Measurements from ENCODE around the gene EBNA1BP2. TPM values are rescaled to one million over a fixed set of nuclear protein-coding genes. Genes with fewer than 3 reads are reported as not detected.

Gene EBNA1BP2
- total RNA-seq, 4 donors from 2014 or later = 41.7 to 60.9 (median 51.7) TPM

DNA sequence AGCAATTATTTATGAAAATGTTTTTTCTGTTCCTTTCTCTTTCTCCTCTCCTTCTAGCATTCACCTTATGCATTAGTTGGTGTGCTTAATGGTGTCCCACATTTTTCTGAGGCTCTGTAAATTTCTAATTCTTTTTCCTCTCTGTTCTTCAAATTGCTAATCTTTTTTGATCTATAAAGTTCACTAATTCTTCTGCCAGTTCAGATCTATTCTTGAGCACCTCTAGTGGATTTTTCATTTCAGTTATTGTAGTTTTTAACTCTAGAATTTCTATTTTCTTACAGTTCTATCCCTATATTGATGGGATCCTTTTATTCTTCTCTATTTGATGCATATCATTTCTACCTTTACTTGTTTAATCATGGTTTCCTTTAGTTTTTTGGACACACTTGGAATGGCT is 22.4 kb upstream of the EBNA1BP2 start:
- H3K4me1 ChIP-seq = no peaks in the 10 kb centered on the region
- H3K27me3 ChIP-seq = no peaks in the 10 kb centered on the region
- no peak overlapping the region for H3K27ac ChIP-seq
- no peak for ATAC-seq
- H3K36me3 ChIP-seq = no peaks in the 10 kb centered on the region
- H3K4me3 ChIP-seq = no peak overlapping the region
- no peak for TF ChIP-seq POLR2AphosphoS5 (IDR thresholded peaks at IDR 0.05)
- no peak for TF ChIP-seq EP300 (IDR thresholded peaks at IDR 0.05)
- TF ChIP-seq POLR2A (IDR thresholded peaks at IDR 0.05) = no peak
- TF ChIP-seq, protein P1, sequence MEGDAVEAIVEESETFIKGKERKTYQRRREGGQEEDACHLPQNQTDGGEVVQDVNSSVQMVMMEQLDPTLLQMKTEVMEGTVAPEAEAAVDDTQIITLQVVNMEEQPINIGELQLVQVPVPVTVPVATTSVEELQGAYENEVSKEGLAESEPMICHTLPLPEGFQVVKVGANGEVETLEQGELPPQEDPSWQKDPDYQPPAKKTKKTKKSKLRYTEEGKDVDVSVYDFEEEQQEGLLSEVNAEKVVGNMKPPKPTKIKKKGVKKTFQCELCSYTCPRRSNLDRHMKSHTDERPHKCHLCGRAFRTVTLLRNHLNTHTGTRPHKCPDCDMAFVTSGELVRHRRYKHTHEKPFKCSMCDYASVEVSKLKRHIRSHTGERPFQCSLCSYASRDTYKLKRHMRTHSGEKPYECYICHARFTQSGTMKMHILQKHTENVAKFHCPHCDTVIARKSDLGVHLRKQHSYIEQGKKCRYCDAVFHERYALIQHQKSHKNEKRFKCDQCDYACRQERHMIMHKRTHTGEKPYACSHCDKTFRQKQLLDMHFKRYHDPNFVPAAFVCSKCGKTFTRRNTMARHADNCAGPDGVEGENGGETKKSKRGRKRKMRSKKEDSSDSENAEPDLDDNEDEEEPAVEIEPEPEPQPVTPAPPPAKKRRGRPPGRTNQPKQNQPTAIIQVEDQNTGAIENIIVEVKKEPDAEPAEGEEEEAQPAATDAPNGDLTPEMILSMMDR (IDR thresholded peaks at IDR 0.05) = no peak
- peaks cover 0 to 9% (median 0%) of the 10 kb centered on the region in 3 donors for H3K9me3 ChIP-seq

DNA sequence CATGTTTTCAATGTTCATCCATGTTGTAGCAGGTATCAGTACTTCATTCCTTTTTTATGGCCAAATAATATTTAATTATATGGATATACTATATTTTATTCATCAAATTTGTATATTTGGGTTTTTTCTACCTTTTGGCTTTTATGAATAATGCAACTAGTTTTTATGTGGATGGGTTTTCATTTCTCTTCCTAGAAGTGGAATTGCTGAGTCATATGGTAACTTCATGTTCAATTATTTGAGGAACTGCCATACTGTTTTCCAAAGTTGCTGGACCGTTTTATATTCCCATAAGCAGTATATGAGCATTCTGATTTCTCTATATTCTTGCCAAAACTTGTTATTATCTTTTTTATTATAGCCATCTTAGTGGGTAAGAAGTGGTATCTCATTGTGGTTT is 16.0 kb upstream of the EBNA1BP2 start:
- H3K9me3 ChIP-seq = peaks cover 0 to 9% (median 0%) of the 10 kb centered on the region in 3 donors
- no peak for ATAC-seq
- WGBS, 2 donors (ENCODE audit: low coverage in 1 of 2) = 70 to 85% methylated on average over 1 of the region's 1 CpG
- H3K4me1 ChIP-seq = no peaks in the 10 kb centered on the region
- no peak for TF ChIP-seq EP300 (IDR thresholded peaks at IDR 0.05)
- TF ChIP-seq, protein P1 (IDR thresholded peaks at IDR 0.05) = no peak
- H3K36me3 ChIP-seq = no peaks in the 10 kb centered on the region
- H3K4me3 ChIP-seq = no peak overlapping the region
- no peak overlapping the region for H3K27ac ChIP-seq
- peaks cover 4% of the 10 kb centered on the region for H3K27me3 ChIP-seq

DNA sequence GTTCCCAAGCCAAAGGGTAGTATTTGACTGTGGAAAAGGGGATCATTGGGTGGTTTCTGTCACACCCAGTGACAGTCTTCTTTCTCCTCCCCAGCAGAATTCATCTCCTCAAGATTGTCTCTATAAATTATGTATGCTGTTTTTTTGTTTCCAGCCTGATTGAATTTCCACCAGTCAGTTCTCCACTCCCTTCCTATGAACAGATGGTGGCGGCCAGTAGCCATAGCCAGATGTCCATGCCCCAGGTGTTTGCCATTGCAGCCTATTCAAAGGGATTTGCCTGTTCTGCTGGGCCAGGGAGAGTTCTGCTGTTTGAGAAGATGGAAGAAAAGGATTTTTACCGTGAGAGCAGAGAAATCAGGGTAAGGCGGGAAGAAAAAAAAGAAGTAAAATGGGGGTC is 12.9 kb upstream of the EBNA1BP2 start:
- no peak for ATAC-seq
- no peaks in the 10 kb centered on the region for H3K9me3 ChIP-seq
- H3K27me3 ChIP-seq = peaks cover 4% of the 10 kb centered on the region
- no CpG with 5 or more reads among the region's 3 CpGs for WGBS, 2 donors (ENCODE audit: low coverage in 1 of 2)
- H3K4me3 ChIP-seq = no peak overlapping the region
- no peak overlapping the region for H3K27ac ChIP-seq
- H3K4me1 ChIP-seq = no peaks in the 10 kb centered on the region
- no peaks in the 10 kb centered on the region for H3K36me3 ChIP-seq
- TF ChIP-seq EP300 (IDR thresholded peaks at IDR 0.05) = no peak

DNA sequence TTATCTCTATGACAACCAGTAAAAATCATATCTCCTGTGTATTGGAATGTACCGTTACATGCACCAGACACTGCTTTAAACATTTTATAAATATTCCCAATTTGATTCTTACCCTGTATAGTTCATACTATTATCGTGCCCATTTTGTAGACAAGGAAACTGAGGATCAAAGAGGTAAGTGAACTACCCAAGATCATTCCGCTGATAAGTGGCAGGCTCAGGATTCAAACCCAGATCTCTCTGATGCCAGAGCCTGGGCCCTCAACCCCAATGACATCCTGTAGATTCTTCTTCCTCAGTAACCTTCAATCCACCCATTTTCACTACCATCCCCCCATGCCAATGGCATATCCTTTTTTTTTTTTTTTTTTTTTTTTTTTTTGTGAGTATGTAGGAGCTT is 12.3 kb upstream of the EBNA1BP2 start:
- Histone ChIP-seq H3K4me1 (no peaks in the 10 kb centered on the region), H3K36me3 (no peaks in the 10 kb centered on the region), H3K9me3 (no peaks in the 10 kb centered on the region), H3K27me3 (peaks cover 4% of the 10 kb centered on the region), H3K4me3 (no peak overlapping the region), H3K27ac (no peak overlapping the region)
- ATAC-seq = no peak
- WGBS, 2 donors (ENCODE audit: low coverage in 1 of 2) = 93% methylated on average over 3 of the region's 3 CpGs
- TF ChIP-seq, protein P1 (IDR thresholded peaks at IDR 0.05) = no peak
- no peak for TF ChIP-seq EP300 (IDR thresholded peaks at IDR 0.05)
- no peak for TF ChIP-seq POLR2A (IDR thresholded peaks at IDR 0.05)
- TF ChIP-seq POLR2AphosphoS5 (IDR thresholded peaks at IDR 0.05) = no peak

DNA sequence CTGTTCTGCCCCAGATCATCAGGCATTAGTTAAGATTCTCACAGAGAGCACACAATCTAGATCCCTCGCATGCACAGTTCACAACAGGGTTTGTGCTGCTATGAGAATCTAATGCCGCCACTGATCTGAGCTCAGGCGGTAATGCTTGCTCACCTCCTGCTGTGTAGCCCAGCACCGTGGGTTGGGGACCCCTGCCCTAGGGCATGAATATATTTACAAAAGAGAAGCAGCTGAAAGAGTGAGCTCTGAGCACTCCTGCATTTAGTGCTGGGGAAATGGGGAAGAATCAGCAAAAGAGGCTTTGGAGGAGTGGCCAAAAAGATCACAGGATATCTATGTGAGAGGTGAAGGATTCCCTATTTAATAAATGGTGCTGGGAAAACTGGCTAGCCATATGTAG is 5.6 kb upstream of the EBNA1BP2 start:
- 30% methylated on average over 4 of the region's 4 CpGs; no CpG with 5 or more reads in 1 of the 2 donors for WGBS, 2 donors (ENCODE audit: low coverage in 1 of 2)
- Histone ChIP-seq H3K4me3 (no peak overlapping the region), H3K36me3 (no peaks in the 10 kb centered on the region), H3K27me3 (peaks cover 22% of the 10 kb centered on the region), H3K9me3 (no peaks in the 10 kb centered on the region), H3K4me1 (peaks cover 0 to 5% (median 3%) of the 10 kb centered on the region in 3 donors), H3K27ac (no peak overlapping the region)
- TF ChIP-seq POLR2A (IDR thresholded peaks at IDR 0.05) (no peak), EP300 (IDR thresholded peaks at IDR 0.05) (no peak), POLR2AphosphoS5 (IDR thresholded peaks at IDR 0.05) (no peak)
- TF ChIP-seq, protein P1 (IDR thresholded peaks at IDR 0.05) = no peak
- no peak for ATAC-seq
